ENCODE results near the gene TBPL2. TPM values are rescaled to one million over a fixed set of nuclear protein-coding genes. Genes with fewer than 3 reads are reported as not detected.

The TBPL2 gene
- total and polyA plus RNA-seq, 2 of the 13 experiments (the other 11 are each of a cell fraction or from before 2014, with no cell fraction given), result not detected

DNA sequence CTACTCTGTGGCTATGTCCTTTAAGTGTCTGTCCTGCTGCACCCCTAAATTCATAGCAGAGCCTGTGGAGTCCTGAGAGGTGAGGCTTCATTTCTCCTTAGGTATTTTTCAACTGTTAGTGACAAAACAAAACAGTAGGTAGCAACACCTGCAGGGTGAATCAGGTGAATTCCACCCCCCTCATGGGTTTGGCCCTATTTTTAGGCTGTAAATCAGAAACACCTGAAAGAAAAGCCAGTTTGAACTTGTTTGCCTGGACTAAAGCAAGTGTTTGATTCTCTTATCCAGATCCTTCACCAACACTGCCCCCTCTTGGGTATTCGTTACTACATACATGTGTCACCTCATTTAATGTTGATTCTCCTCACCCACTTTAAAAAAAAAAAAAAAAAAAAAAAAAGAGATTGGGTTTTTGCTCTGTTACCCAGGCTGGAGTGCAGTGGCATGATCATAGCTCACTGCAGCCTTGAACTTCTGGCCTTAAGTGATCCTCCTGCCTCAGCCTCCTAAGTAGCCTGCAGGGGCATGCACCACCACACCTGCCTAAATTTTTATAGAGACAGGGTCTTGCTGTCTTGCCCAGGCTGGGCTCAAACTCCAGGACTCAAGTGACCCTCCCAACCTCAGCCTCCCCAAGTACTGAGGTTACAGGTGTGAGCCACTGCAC, 10.3 kb downstream of the TBPL2 start:
- Histone ChIP-seq H3K27ac (ENCODE audit: extremely low read length, insufficient read depth, low read length) (no peak overlapping the region), H3K9me3 (ENCODE audit: low read length) (no peaks in the 10 kb centered on the region), H3K27me3 (ENCODE audit: control insufficient read depth in 1 of 2, insufficient read depth in 2 of 2, low read length in 2 of 2) (no peaks in the 10 kb centered on the region), H3K36me3 (replicated peaks in 1 of 2; ENCODE audit: control insufficient read depth in 1 of 2, insufficient read depth in 2 of 2, low read length in 2 of 2) (no peaks in the 10 kb centered on the region), H3K9ac (ENCODE audit: insufficient read depth, low read depth, low read length) (no peak overlapping the region), H3K4me1 (ENCODE audit: insufficient read depth, low read length) (peaks cover 18% of the 10 kb centered on the region), H3K4me2 (ENCODE audit: low read depth, low read length) (no peak overlapping the region), H3K79me2 (ENCODE audit: insufficient read depth, low read length) (no peaks in the 10 kb centered on the region), H3K4me3 (replicated peaks in 1 of 3; ENCODE audit: insufficient read depth in 1 of 3, low read depth in 2 of 3, low read length in 3 of 3) (no peak overlapping the region), H2AFZ (ENCODE audit: low read length) (no peak overlapping the region), H4K20me1 (ENCODE audit: insufficient read depth, low read length) (no peaks in the 10 kb centered on the region)
- BruUV-seq (replicated peaks), result no TSS peak
- ATAC-seq, result peak; percentile 79
- in situ Hi-C loops (cut with HindIII; ENCODE audit: extremely low pct_ligation_motif_present, low pct_unique_long_range_greater_than_20kb) (loop anchor here (5.0 to 25.0 kb wide), 3 partner anchors 218 to 1045 kb away; no protein-coding TSS in a partner anchor), intact Hi-C loops (cut with micrococcal nuclease; ENCODE audit: unreplicated experiment) (loop anchor here (2.0 to 10.0 kb wide), 3 partner anchors 155 to 225 kb away; partner anchors contain the start of gene FBXO34)
- DNase-seq (ENCODE audit: low spot score), result peak; percentile 64
- FAIRE-seq, result no peak
- ChIA-PET POLR2A (no interaction called here), CTCF (ENCODE audit: low intra/inter-chr PET ratio, low total read pairs) (interaction anchor here (1.0 to 1.5 kb wide), 3 partner anchors 160 to 217 kb away, joined by 3 to 8 read pairs (median 7); no protein-coding TSS in a partner anchor)
- peak; percentile 55 for TF ChIP-seq CTCF (CRISPR knock-in tag; IDR thresholded peaks at IDR 0.05)
- peak; percentile 17; the same call in 1 of the 2 replicates for TF ChIP-seq SMC3 (IDR thresholded peaks at IDR 0.05; ENCODE audit: low read length)
- no peak for TF ChIP-seq HNRNPH1 (optimal IDR thresholded peaks at IDR 0.05; ENCODE audit: low read depth, low read length)
- TF ChIP-seq ZNF362 (CRISPR knock-in tag; IDR thresholded peaks at IDR 0.05; ENCODE audit: borderline replicate concordance), result peak; percentile 80
- TF ChIP-seq ZNF790 (CRISPR knock-in tag; IDR thresholded peaks at IDR 0.05; ENCODE audit: borderline replicate concordance), result no peak
- TF ChIP-seq STAG1 (CRISPR knock-in tag; IDR thresholded peaks at IDR 0.05), result peak; percentile 54
- TF ChIP-seq ZNF121 (CRISPR knock-in tag; IDR thresholded peaks at IDR 0.05), result peak; percentile 74
- TF ChIP-seq, protein P1, sequence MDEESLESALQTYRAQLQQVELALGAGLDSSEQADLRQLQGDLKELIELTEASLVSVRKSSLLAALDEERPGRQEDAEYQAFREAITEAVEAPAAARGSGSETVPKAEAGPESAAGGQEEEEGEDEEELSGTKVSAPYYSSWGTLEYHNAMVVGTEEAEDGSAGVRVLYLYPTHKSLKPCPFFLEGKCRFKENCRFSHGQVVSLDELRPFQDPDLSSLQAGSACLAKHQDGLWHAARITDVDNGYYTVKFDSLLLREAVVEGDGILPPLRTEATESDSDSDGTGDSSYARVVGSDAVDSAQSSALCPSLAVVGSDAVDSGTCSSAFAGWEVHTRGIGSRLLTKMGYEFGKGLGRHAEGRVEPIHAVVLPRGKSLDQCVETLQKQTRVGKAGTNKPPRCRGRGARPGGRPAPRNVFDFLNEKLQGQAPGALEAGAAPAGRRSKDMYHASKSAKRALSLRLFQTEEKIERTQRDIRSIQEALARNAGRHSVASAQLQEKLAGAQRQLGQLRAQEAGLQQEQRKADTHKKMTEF (CRISPR knock-in tag; IDR thresholded peaks at IDR 0.05), result no peak
- no peak for TF ChIP-seq ZNF776 (CRISPR knock-in tag; IDR thresholded peaks at IDR 0.05)
- WGBS (ENCODE audit: low lambda C conversion rate), result 0% methylated on average over 1 of the region's 1 CpG

Measured in HepG2 (cell line).